Endodermal cell (in vitro differentiated cells): Measurements from ENCODE around the gene GSK3A. TPM values are rescaled to one million over a fixed set of nuclear protein-coding genes. Genes with fewer than 3 reads are reported as not detected.

Source experiments
- DNase-seq: peaks from one replicate; pipeline ENCODE4 v3.0.0-alpha.2; 2017
- H3K27ac ChIP-seq: 2 replicates; pipeline ENCODE4 v1.5.1; 2013; ENCODE audit warnings: mild to moderate bottlenecking, low read depth, low read length, moderate library complexity
- H3K27me3 ChIP-seq: 2 replicates; pipeline ENCODE4 v1.6.1; 2013; ENCODE audit warnings: mild to moderate bottlenecking, low read length, moderate library complexity; ENCODE audit not compliant: insufficient read depth, control insufficient read depth, poor library complexity, severe bottlenecking
- H3K36me3 ChIP-seq: 2 replicates; pipeline ENCODE4 v1.7.0; 2013; ENCODE audit warnings: mild to moderate bottlenecking, low read length, moderate library complexity; ENCODE audit not compliant: control insufficient read depth, insufficient read depth
- H3K4me1 ChIP-seq: one replicate; pipeline ENCODE4 v1.7.0; 2013; ENCODE audit warnings: low read length; ENCODE audit not compliant: control insufficient read depth, insufficient read depth
- H3K4me3 ChIP-seq: 2 replicates; pipeline ENCODE4 v1.5.1; 2013; ENCODE audit warnings: mild to moderate bottlenecking, low read length, moderate library complexity
- H3K9ac ChIP-seq: 2 replicates; pipeline ENCODE4 v1.6.1; 2013; ENCODE audit warnings: mild to moderate bottlenecking, low read length, moderate library complexity; ENCODE audit not compliant: poor library complexity, severe bottlenecking; ENCODE audit errors: extremely low read depth
- H3K9me3 ChIP-seq: 2 replicates; pipeline ENCODE4 v1.6.1; 2013; ENCODE audit warnings: mild to moderate bottlenecking, low read length, moderate library complexity; ENCODE audit not compliant: control insufficient read depth
- H3K27ac Mint-ChIP-seq: 2 replicates; pipeline ENCODE4 v1.8.0; 2020; ENCODE audit warnings: mixed read lengths
- H3K27me3 Mint-ChIP-seq: 2 replicates; pipeline ENCODE4 v1.8.0; 2021; ENCODE audit warnings: mild to moderate bottlenecking, mixed read lengths; ENCODE audit not compliant: insufficient read depth
- H3K36me3 Mint-ChIP-seq: 2 replicates; pipeline ENCODE4 v1.8.0; 2020; ENCODE audit warnings: low read depth, mixed read lengths
- H3K4me1 Mint-ChIP-seq: 2 replicates; pipeline ENCODE4 v1.8.0; 2020; ENCODE audit warnings: mixed read lengths
- H3K4me3 Mint-ChIP-seq: 2 replicates; pipeline ENCODE4 v1.8.0; 2020; ENCODE audit warnings: mild to moderate bottlenecking, moderate library complexity, mixed read lengths
- H3K9me3 Mint-ChIP-seq: 2 replicates; pipeline ENCODE4 v1.8.0; 2020; ENCODE audit warnings: mild to moderate bottlenecking, mixed read lengths
- CTCF ChIP-seq: fragments of 200-600 bp; sonication (generic); conservative IDR thresholded peaks from 2 replicates; pipeline ENCODE4 v1.5.0; 2021; ENCODE audit warnings: antibody characterized with exemption, mild to moderate bottlenecking
- WGBS, 2 experiments: methylation state at CpG; one replicate each; pipeline versions ENCODE4 v1.1.5 to v1.1.7; 2013; ENCODE audit warnings: missing lambda C conversion rate in 2 of 2, mixed read lengths in 1 of 2; ENCODE audit not compliant: insufficient coverage in 1 of 2, insufficient read length in 1 of 2; 5-methylcytosine and 5-hydroxymethylcytosine counted together
- total RNA-seq, 2 donors: library from RNA; stranded (reverse); fragmentation: NEBNext Ultra II Directional in 1 of 2; extraction: Animal tissue kit (Norgen Biotek cat#: 25700) in 1 of 2; gene quantifications; 2 replicates in 1 of 2; 3 replicates in 1 of 2; pipeline ENCODE4 v1.2.1, GENCODE V29; 2021

Gene GSK3A
- total RNA-seq, 2 donors from 2014 or later: 52.6 to 55.1 TPM

- Histone ChIP-seq H3K36me3 (peaks cover 17% of the 10 kb centered on the region), H3K27ac (no peak overlapping the region), H3K9me3 (no peaks in the 10 kb centered on the region), H3K4me3 (peak overlapping the region; percentile 98), H3K27me3 (no peaks in the 10 kb centered on the region), H3K9ac (peak overlapping the region; percentile 67), H3K4me1 (no peaks in the 10 kb centered on the region)
- DNase-seq: no peak
- TF ChIP-seq CTCF: no peak
- Mint-ChIP-seq H3K27me3 (no peaks in the 10 kb centered on the region), H3K4me3 (peak overlapping the region; percentile 85), H3K27ac (peak overlapping the region; percentile 85), H3K4me1 (peaks cover 18% of the 10 kb centered on the region), H3K9me3 (no peaks in the 10 kb centered on the region), H3K36me3 (peaks cover 18% of the 10 kb centered on the region)
- WGBS, 2 experiments: 0% methylated on average over 49 of the region's 49 CpGs; no CpG with 5 or more reads in 1 of the 2 experiments
Observed at GRCh38 chr19:42242069-42242511, 312 bp downstream of the GSK3A start.

GRCh38 chr19:42241279-42241678, 1.1 kb downstream of the GSK3A start:
- no peak for TF ChIP-seq CTCF
- Histone ChIP-seq H3K27ac (no peak overlapping the region), H3K9me3 (no peaks in the 10 kb centered on the region), H3K27me3 (no peaks in the 10 kb centered on the region), H3K4me1 (no peaks in the 10 kb centered on the region), H3K9ac (peak overlapping the region; percentile 67), H3K36me3 (peaks cover 23% of the 10 kb centered on the region), H3K4me3 (peak overlapping the region; percentile 98)
- H3K4me1 Mint-ChIP-seq: peaks cover 16% of the 10 kb centered on the region
- H3K27ac Mint-ChIP-seq: no peak overlapping the region
- H3K36me3 Mint-ChIP-seq: peaks cover 26% of the 10 kb centered on the region
- peak overlapping the region; percentile 85 for H3K4me3 Mint-ChIP-seq
- H3K9me3 Mint-ChIP-seq: no peaks in the 10 kb centered on the region
- H3K27me3 Mint-ChIP-seq: no peaks in the 10 kb centered on the region
- no peak for DNase-seq
- 98 to 100% methylated on average over 3 of the region's 3 CpGs for WGBS, 2 experiments

- no peak for TF ChIP-seq CTCF
- no peak overlapping the region for H3K9ac ChIP-seq
- 95 to 98% methylated on average over 10 of the region's 10 CpGs for WGBS, 2 experiments
- no peak overlapping the region for H3K4me3 ChIP-seq
- Mint-ChIP-seq H3K27me3 (no peaks in the 10 kb centered on the region), H3K27ac (no peak overlapping the region), H3K4me3 (no peak overlapping the region), H3K4me1 (peaks cover 14% of the 10 kb centered on the region), H3K36me3 (peaks cover 40% of the 10 kb centered on the region), H3K9me3 (no peaks in the 10 kb centered on the region)
- no peak for DNase-seq
- no peaks in the 10 kb centered on the region for H3K4me1 ChIP-seq
- no peaks in the 10 kb centered on the region for H3K9me3 ChIP-seq
- H3K27ac ChIP-seq: no peak overlapping the region
- H3K36me3 ChIP-seq: peaks cover 38% of the 10 kb centered on the region
- H3K27me3 ChIP-seq: no peaks in the 10 kb centered on the region
Observed at GRCh38 chr19:42239544-42240220, 2.7 kb downstream of the GSK3A start.
